PC-3 (cell line): ENCODE data around the gene LHX2.

Experiments used
- EZH2 ChIP-seq: fragments of 300-600 bp; sonication (generic); IDR thresholded peaks from one replicate; pipeline ENCODE4 v1.6.1; 2017; ENCODE audit warnings: antibody characterized with exemption, mild to moderate bottlenecking, low read length; ENCODE audit not compliant: unreplicated experiment
- EZH2phosphoT487 ChIP-seq: fragments of 300-600 bp; sonication (generic); IDR thresholded peaks from 2 replicates; pipeline ENCODE4 v1.6.1; 2018; ENCODE audit warnings: mild to moderate bottlenecking, antibody characterized with exemption, low read length, borderline replicate concordance
- TF ChIP-seq, protein P1 (sequence below): fragments of 300-600 bp; sonication (generic); conservative IDR thresholded peaks from 2 replicates; pipeline ENCODE4 v1.5.1; 2017; ENCODE audit warnings: antibody characterized with exemption, low read depth, mild to moderate bottlenecking, low read length

DNA sequence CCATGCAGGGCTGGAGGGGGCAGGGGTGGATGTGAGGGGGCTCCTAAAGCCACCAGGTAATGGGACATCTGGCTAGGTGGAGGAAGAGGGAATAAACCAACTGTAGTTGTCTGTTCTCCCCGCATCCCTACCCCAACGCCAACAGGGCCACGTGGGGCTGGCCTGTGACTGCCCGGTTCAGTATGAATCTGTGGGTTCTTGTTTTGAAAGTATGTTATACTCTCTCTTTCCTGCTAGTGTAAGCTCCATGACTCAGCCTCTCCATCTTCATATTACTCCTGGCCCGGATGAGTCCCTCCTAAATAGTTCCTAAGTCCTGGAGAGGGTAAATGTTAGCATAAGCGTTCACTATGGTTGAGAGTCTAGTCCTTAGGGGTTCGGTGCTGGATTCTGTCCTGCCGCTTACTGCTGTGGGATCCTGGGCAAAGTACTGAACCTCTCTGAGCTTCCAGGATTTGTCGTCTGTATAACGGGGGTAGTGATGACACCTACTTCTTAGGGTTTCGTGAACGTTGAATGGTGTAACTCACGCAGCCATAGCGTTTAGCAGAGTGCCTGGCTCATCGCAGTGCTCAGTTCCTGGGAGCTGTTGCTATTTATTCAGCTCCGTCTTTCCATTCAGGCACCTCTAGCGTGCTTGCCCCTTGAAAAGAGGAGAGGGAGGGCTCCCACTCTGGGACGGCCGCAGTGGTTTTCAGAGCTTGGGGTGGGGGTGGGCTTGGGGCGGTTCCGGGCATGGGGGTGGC is 28.8 kb downstream of the LHX2 start:
- TF ChIP-seq, protein P1, sequence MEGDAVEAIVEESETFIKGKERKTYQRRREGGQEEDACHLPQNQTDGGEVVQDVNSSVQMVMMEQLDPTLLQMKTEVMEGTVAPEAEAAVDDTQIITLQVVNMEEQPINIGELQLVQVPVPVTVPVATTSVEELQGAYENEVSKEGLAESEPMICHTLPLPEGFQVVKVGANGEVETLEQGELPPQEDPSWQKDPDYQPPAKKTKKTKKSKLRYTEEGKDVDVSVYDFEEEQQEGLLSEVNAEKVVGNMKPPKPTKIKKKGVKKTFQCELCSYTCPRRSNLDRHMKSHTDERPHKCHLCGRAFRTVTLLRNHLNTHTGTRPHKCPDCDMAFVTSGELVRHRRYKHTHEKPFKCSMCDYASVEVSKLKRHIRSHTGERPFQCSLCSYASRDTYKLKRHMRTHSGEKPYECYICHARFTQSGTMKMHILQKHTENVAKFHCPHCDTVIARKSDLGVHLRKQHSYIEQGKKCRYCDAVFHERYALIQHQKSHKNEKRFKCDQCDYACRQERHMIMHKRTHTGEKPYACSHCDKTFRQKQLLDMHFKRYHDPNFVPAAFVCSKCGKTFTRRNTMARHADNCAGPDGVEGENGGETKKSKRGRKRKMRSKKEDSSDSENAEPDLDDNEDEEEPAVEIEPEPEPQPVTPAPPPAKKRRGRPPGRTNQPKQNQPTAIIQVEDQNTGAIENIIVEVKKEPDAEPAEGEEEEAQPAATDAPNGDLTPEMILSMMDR: no peak
- TF ChIP-seq EZH2 (no peak), EZH2phosphoT487 (no peak)
